Middle frontal gyrus (tissue), 1 donor: ENCODE data around the gene NACC2.
"Not testable (repeated sequence)": the region's sequence is repeated elsewhere in the genome, so short reads cannot be mapped to it uniquely, and the experiment has no call there.

Experiments used
- DNase-seq: peaks from one replicate; pipeline ENCODE4 v3.0.0-alpha.2; 2015; ENCODE audit warnings: low spot score; ENCODE audit errors: extremely low spot score

NACC2 gene

GRCh38 chr9:135982499-135983207, 112.4 kb downstream of the NACC2 start:
- no peak for DNase-seq

GRCh38 chr9:135980926-135981630, 114.0 kb downstream of the NACC2 start:
- peak; percentile 20 for DNase-seq

GRCh38 chr9:135979547-135980166, 115.4 kb downstream of the NACC2 start:
- no peak for DNase-seq

GRCh38 chr9:135978642-135979546, 116.2 kb downstream of the NACC2 start:
- no peak for DNase-seq

DNA sequence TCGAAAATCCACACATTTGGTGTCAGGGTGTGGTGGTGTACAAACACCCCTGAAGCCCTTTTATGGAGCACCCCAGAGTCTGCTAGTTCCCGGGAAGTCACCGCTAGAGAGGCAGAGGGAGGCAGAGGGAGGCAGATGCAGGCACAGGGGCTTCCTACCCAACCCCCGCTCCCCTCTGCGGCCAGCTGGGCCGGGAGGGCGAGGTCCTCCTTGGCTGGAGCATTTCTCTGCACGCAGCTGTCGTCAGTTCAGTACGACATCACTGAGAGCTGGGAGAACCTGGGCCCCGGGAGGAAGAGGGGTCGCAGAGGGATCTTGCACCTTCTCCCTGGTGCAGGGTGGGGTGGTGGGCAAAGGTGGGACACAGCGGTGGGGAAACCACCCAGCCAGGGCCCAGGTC, 118.1 kb downstream of the NACC2 start:
- DNase-seq, result no peak

GRCh38 chr9:135976531-135976930, 118.6 kb downstream of the NACC2 start:
- DNase-seq, result no peak

DNA sequence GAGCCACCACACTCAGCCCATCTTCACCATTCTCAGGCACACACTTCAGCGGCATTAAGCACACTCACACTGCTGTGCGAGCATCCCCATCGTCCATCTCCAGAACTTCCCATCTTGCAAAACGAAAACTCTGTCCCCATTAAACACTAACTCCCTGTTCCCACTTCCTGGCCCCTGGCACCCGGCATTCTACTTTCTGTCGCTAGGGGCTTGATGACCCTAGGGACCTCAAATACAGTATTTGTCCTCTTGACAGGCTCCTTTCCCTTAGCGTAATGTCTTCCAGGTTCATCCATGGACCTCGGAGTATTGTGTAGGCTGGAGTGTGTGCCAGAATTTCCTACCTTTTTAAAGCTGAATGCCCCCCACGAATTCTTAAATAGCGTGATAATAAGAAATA, 119.3 kb downstream of the NACC2 start:
- DNase-seq, result no peak

DNA sequence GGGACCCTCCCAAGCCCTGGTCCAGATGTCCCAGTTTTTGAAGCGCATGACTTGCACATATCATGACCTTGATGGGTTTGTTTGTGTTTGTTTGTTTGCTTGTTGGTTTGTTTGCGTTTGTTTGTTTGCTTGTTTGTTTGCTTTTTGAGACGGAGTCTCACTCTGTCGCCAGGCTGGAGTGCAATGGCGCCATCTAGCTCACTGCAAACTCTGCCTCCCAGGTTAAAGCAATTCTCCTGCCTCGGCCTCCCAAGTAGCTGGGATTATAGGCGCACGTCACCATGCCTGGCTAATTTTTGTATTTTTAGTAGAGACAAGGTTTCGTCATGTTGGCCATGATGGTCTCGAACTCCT, 120.9 kb downstream of the NACC2 start:
- no peak for DNase-seq

GRCh38 chr9:135973277-135974219, 121.5 kb downstream of the NACC2 start:
- DNase-seq, result no peak

GRCh38 chr9:135971892-135972291, 123.2 kb downstream of the NACC2 start:
- DNase-seq, result no peak

- DNase-seq, result no peak
These were observed 123.8 kb downstream of the NACC2 start for GRCh38 chr9:135971111-135971766.

DNA sequence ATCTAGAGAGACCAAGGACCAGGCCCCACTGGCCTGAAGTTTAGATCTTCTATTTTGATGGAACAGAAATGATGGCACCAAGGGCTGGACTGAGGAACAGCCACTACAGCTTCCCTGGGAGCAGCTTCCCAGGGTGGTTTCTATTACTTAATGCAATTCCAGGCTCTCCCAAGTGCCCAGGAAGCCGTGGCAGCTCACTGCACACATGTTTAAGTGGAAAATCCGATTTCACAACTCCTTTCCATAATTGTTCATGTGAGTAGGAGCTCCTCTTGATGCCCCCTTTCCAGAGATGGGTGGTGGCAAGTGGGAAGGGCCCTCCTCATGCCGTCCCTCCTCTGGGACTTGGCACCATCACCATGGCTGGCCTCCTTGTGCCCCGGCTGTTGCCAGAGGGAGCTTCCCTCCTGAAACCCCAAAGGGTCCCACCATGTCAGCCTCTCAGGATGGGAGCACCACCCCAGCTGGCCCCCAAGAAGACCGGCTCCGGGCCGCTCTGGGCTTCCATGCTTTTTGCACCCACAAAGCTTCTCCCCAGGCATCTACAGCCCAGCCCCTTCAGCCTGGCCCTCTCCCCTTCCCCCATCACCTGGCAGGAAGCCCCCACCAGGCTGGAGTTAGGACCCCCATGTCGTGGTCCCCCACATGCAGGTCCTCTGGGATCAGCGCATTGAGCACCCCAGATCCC, 124.8 kb downstream of the NACC2 start:
- no peak for DNase-seq

DNA sequence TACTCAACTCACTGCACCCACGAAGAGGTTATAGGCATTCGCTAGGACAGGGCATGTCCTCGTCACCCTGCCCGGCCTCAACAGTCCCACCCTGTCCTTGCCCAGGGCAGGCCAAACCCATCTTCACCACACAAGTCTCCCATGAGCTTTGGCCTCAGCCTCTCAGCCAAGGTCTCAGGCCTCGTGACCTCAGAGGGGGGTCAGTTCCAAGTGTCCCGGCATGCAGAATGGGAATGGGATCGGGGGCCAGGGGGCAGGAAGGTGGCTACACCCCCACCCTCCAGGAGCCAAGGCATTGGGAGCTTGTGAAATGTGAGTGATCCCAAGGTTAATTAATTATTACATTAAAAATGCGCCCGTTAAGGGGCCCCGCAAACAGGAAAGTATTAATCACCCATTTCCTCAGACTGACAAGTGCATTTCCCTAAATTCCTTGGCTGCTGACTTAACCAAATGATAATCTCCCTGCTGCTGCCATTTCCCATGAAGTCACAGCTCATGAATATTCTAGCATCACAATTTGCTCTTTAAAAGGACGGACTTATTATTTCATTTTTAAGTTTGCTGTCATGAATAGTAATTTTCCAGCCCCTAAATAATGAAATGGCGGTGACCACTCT, 125.9 kb downstream of the NACC2 start:
- no peak for DNase-seq

- no peak for DNase-seq
These were observed 126.5 kb downstream of the NACC2 start for GRCh38 chr9:135968601-135969000.

GRCh38 chr9:135968083-135968476, 127.0 kb downstream of the NACC2 start:
- DNase-seq, result no peak

DNA sequence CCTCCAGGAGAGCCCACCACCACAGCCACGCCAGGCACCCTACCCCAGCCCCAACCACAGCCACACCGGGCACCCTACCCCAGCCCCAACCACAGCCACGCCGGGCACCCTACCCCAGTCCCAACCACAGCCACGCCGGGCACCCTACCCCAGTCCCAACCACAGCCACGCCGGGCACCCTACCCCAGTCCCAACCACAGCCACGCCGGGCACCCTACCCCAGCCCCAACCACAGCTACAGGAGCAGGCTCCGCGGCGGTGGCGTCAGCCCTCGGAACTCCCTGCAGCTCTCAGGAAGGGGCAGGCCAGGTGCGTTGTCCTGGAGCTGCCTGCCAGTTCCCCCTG, 128.2 kb downstream of the NACC2 start:
- DNase-seq, result not testable (repeated sequence)

DNA sequence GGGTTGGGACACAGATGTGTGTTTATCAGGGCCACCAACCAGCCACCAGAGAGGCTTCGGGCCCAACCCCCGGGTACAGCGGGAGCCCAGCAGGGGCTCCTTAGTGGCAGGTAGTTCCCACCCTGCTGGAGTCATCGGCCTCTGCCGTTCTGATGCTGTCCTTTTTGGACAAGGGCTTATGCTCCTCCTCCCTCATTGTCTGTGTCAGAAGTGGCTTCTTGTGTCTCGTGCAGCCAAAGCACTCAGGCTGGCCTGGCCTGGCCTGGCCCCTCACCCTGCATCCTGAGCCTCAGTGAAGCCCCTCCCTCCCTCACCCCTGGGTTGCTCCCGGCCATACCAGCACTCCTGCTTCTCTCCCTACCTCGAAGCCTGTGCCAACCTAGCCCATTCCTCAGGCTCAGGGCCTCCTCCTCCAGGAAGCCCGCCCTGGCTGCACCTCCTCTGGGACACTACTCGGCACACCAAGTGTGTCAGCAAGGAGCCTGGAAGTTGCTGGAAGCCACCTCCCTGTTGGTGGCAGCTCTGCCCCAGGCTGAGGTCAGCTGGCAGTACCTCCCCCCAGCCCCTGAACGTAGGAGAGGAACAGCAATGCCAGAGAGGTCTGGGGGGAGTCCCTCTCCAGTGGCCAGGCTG, 129.8 kb downstream of the NACC2 start:
- no peak for DNase-seq

DNA sequence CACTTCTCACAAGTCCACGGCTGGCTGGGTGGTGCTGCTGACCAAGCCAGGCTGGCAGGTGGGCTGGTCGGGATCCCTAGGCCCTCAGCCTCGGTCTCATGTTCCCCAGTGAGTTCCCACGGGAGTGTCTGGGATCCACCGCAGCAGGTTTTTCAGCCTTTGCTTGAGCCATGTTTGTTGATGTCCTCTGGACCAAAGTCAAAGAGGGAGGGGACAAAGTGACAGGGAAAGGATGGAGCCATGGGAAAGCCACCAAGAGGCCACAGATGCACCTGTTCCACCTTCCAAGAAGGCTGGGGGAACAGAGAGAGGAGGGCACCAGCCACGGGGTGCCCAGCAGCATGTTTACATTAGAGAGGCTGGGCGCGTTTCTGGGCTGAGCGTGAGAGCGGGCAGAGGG, 131.2 kb downstream of the NACC2 start:
- DNase-seq, result no peak

DNA sequence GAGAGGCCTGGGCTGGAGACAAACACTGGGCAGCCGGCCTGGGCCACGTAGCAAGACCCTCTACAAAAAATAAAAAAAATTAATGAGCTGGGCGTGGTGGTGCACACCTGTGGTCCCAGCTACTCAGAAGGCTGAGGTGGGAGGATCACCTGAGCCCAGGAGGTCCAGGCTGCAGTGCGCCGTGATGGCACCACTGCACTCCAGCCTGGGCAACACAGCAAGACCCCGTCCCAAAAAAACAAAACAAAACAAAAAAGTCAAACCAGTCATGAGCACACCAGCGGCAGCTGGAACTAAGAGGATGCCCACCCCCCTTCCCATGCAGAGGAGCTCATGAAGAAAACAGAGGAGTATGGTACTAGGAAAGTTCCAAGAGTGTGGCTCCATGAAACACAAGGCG, 131.8 kb downstream of the NACC2 start:
- no peak for DNase-seq
